H1 (cell line): Measurements from ENCODE around the gene MIER1.

Experiments used
- BCL11A ChIP-seq, 2 experiments: IDR thresholded peaks; one replicate each; pipeline ENCODE4 v1.6.1; 2011; ENCODE audit warnings: low read depth in 2 of 2, low read length in 2 of 2, mild to moderate bottlenecking in 2 of 2
- CBX8 ChIP-seq: fragments of 300-800, 300-1000 bp; sonication (generic); IDR thresholded peaks from 2 replicates; pipeline ENCODE4 v1.7.1; 2016; ENCODE audit warnings: low read depth, low read length, borderline replicate concordance
- EP300 ChIP-seq, 2 experiments: IDR thresholded peaks; 1 replicate in 1 of 2; 2 replicates in 1 of 2; pipeline ENCODE4 v1.6.1; 2011 to 2012; ENCODE audit warnings: low read depth in 2 of 2, low read length in 2 of 2, mild to moderate bottlenecking in 2 of 2, borderline replicate concordance in 1 of 2, inconsistent platforms in 1 of 2, moderate library complexity in 1 of 2
- EZH2 ChIP-seq: fragments of 200-600 bp; sonication (generic); IDR thresholded peaks from 2 replicates; pipeline ENCODE4 v1.7.1; 2012; ENCODE audit warnings: low read depth, mild to moderate bottlenecking, moderate library complexity, low read length, inconsistent platforms; ENCODE audit not compliant: severe bottlenecking
- JUN ChIP-seq: IDR thresholded peaks from 2 replicates; pipeline ENCODE4 v1.6.1; 2011; ENCODE audit warnings: low read depth, mild to moderate bottlenecking, improper control_type of control experiment, low read length
- POLR2A ChIP-seq, 2 experiments: IDR thresholded peaks; 1 replicate in 1 of 2; 2 replicates in 1 of 2; pipeline ENCODE4 v1.6.1; 2011; ENCODE audit warnings: low read depth in 2 of 2, low read length in 2 of 2, mild to moderate bottlenecking in 2 of 2; ENCODE audit errors: control extremely low read depth in 1 of 2
- RAD21 ChIP-seq, 2 experiments: IDR thresholded peaks in 1 of 2; conservative IDR thresholded peaks in 1 of 2; 2 replicates each; pipeline ENCODE4 v1.6.1; 2011; ENCODE audit warnings: low read depth in 2 of 2, low read length in 2 of 2, improper control_type of control experiment in 1 of 2, inconsistent platforms in 1 of 2, mild to moderate bottlenecking in 1 of 2, moderate library complexity in 1 of 2
- SIN3A ChIP-seq, 2 experiments: IDR thresholded peaks in 1 of 2; conservative IDR thresholded peaks in 1 of 2; 2 replicates each; pipeline ENCODE4 v1.6.1; 2011 to 2012; ENCODE audit warnings: low read length in 2 of 2, improper control_type of control experiment in 1 of 2, low read depth in 1 of 2, mild to moderate bottlenecking in 1 of 2
- TBP ChIP-seq: IDR thresholded peaks from 2 replicates; pipeline ENCODE4 v1.6.1; 2011; ENCODE audit warnings: low read depth, low read length, improper control_type of control experiment
- YY1 ChIP-seq: IDR thresholded peaks from 2 replicates; pipeline ENCODE4 v1.6.1; 2011; ENCODE audit warnings: low read depth, mild to moderate bottlenecking, low read length
- ZNF274 ChIP-seq: IDR thresholded peaks from 2 replicates; pipeline ENCODE4 v1.7.0; 2012; ENCODE audit warnings: low read length, borderline replicate concordance; ENCODE audit errors: extremely low read depth
- TF ChIP-seq, protein P1 (sequence below), 3 experiments: IDR thresholded peaks; 1 replicate in 2 of 3; 2 replicates in 1 of 3; pipeline versions ENCODE4 v1.5.1 to v1.6.1; 2011; ENCODE audit warnings: low read length in 3 of 3, mild to moderate bottlenecking in 3 of 3, inconsistent platforms in 2 of 3, low read depth in 1 of 3, moderate library complexity in 1 of 3; ENCODE audit not compliant: insufficient read depth in 1 of 3; ENCODE audit errors: control extremely low read depth in 1 of 3

DNA sequence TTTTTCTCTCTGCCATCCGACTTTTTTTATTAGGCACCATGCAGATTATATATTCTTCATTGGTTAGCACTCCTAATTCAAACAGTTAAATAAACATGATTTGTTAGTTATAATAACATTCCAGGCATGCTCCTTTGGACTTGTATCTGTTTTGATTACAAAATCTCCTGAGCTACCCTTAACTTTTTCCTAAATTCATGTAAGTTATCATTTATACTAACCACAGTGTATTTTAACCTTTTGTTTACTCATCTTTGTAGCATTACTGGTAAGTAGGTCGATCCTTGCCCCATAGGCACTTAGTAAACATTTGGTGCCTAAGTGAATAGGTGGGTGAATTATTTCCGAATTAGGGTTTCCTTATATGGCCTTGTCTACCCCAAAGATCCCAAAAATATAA lies 43.8 kb downstream of the MIER1 start:
- TF ChIP-seq RAD21 (IDR thresholded peaks at IDR 0.05 in 1 of 2, conservative IDR thresholded peaks at IDR 0.05 in 1 of 2; ENCODE audit: low read depth in 2 of 2, low read length in 2 of 2): no peak
- TF ChIP-seq POLR2A (IDR thresholded peaks at IDR 0.05; ENCODE audit: control extremely low read depth in 1 of 2, low read depth in 2 of 2, low read length in 2 of 2): no peak
- no peak for TF ChIP-seq SIN3A (conservative IDR thresholded peaks at IDR 0.05 in 1 of 2, IDR thresholded peaks at IDR 0.05 in 1 of 2; ENCODE audit: low read depth in 1 of 2, low read length in 2 of 2)
- TF ChIP-seq, protein P1, sequence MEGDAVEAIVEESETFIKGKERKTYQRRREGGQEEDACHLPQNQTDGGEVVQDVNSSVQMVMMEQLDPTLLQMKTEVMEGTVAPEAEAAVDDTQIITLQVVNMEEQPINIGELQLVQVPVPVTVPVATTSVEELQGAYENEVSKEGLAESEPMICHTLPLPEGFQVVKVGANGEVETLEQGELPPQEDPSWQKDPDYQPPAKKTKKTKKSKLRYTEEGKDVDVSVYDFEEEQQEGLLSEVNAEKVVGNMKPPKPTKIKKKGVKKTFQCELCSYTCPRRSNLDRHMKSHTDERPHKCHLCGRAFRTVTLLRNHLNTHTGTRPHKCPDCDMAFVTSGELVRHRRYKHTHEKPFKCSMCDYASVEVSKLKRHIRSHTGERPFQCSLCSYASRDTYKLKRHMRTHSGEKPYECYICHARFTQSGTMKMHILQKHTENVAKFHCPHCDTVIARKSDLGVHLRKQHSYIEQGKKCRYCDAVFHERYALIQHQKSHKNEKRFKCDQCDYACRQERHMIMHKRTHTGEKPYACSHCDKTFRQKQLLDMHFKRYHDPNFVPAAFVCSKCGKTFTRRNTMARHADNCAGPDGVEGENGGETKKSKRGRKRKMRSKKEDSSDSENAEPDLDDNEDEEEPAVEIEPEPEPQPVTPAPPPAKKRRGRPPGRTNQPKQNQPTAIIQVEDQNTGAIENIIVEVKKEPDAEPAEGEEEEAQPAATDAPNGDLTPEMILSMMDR (IDR thresholded peaks at IDR 0.05; ENCODE audit: control extremely low read depth in 1 of 3, insufficient read depth in 1 of 3, low read depth in 1 of 3, low read length in 3 of 3): no peak
- TF ChIP-seq JUN: no peak
- no peak for TF ChIP-seq BCL11A (IDR thresholded peaks at IDR 0.05; ENCODE audit: low read depth in 2 of 2, low read length in 2 of 2)
- TF ChIP-seq YY1: no peak
- no peak for TF ChIP-seq EZH2
- TF ChIP-seq TBP: no peak
- TF ChIP-seq CBX8: no peak
- no peak for TF ChIP-seq ZNF274
- TF ChIP-seq EP300 (IDR thresholded peaks at IDR 0.05; ENCODE audit: borderline replicate concordance in 1 of 2, low read depth in 2 of 2, low read length in 2 of 2): no peak
